Esophagus squamous epithelium (tissue), 5 donors: ENCODE data around the gene ZBTB25. TPM values are rescaled to one million over a fixed set of nuclear protein-coding genes. Genes with fewer than 3 reads are reported as not detected.
A peak's percentile ranks its signal among the peaks of the same experiment; 100 is the strongest.

Source experiments
- DNase-seq: peaks from one replicate; lab custom pipeline; 2025; lab: John Stamatoyannopoulos, UW
- H3K27ac ChIP-seq, 4 donors: fragments of 200-600 bp; sonication (generic); one replicate each; pipeline ENCODE4 v1.5.1; 2016 to 2019; ENCODE audit warnings: mild to moderate bottlenecking in 1 of 4
- H3K27me3 ChIP-seq, 4 donors: fragments of 200-600 bp; sonication (generic); 1 replicate in 3 of 4; 2 replicates in 1 of 4; pipeline versions ENCODE4 v1.5.1 to v1.6.0; 2017 to 2021; ENCODE audit warnings: antibody characterized with exemption in 1 of 4
- H3K36me3 ChIP-seq, 3 donors: fragments of 200-600 bp; sonication (generic); one replicate each; pipeline ENCODE4 v1.5.1; 2016 to 2019
- H3K4me1 ChIP-seq, 3 donors: fragments of 200-600 bp; sonication (generic); one replicate each; pipeline ENCODE4 v1.5.1; 2017 to 2019
- H3K4me3 ChIP-seq, 4 donors: fragments of 200-600 bp; sonication (generic); 1 replicate in 3 of 4; 2 replicates in 1 of 4; pipeline ENCODE4 v1.5.1; 2016 to 2019; ENCODE audit warnings: mild to moderate bottlenecking in 2 of 4, moderate library complexity in 1 of 4
- H3K9me3 ChIP-seq, 3 donors: fragments of 200-600 bp; sonication (generic); one replicate each; pipeline ENCODE4 v1.5.1; 2016 to 2019
- POLR2A ChIP-seq, 4 donors: fragments of 450-650 bp; IDR thresholded peaks; one replicate each; pipeline ENCODE4 v1.6.1; 2017; ENCODE audit warnings: antibody characterized with exemption in 4 of 4, mild to moderate bottlenecking in 4 of 4, moderate library complexity in 3 of 4
- WGBS, 2 donors: methylation state at CpG; one replicate each; pipeline ENCODE4 v1.1.5; 2018; 5-methylcytosine and 5-hydroxymethylcytosine counted together
- intact Hi-C: fragments of 100-400 bp; cut with DNase I; formaldehyde crosslinking; loops from one replicate; pipeline ENCODE4 v1.15.0; 2022
- total RNA-seq, 4 donors: library from RNA; depleted of rRNA; stranded (reverse); fragments of >200 nt; gene quantifications; one replicate each; pipeline ENCODE4 v1.1.0, GENCODE V29; 2016
- TF ChIP-seq, protein P1 (sequence below), 6 experiments: fragments of 450-650 bp in 4 of 6; fragments of 200-600 bp in 2 of 6; sonication (generic) in 2 of 6; IDR thresholded peaks; one replicate each; pipeline ENCODE4 v1.5.1; 2016 to 2019; ENCODE audit warnings: antibody characterized with exemption in 6 of 6, mild to moderate bottlenecking in 4 of 6, moderate library complexity in 4 of 6
- donor health status: DM: yes; HTN: yes; CAD: no.

Gene ZBTB25
- total RNA-seq, 4 donors from 2014 or later = 2.4 to 8.0 (median 3.1) TPM

DNA sequence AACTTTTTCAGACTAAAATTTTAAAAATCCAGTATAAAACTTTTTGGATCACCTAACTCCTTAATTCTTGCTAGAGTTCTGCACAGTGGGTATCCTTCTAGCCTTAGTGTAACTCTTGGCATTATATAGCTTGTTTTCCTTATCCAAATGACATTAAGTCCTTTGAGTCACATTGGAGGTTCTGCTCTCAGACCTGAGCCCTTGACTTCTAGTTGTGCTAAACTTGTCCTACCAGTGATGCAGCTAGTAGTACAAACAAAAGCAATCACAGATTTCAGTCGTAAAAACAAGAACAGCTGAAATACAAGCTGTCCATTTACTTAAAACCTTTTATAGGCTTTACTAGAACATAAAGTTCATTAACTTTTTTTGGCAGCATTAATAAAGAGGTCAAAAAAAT lies 11.4 kb upstream of the ZBTB25 start:
- no peaks in the 10 kb centered on the region for H3K9me3 ChIP-seq
- WGBS, 2 donors = 11 to 13% methylated on average over 1 of the region's 1 CpG
- DNase-seq = no peak
- intact Hi-C loops = no loop called here
- no peak for TF ChIP-seq POLR2A (IDR thresholded peaks at IDR 0.05)
- TF ChIP-seq, protein P1, sequence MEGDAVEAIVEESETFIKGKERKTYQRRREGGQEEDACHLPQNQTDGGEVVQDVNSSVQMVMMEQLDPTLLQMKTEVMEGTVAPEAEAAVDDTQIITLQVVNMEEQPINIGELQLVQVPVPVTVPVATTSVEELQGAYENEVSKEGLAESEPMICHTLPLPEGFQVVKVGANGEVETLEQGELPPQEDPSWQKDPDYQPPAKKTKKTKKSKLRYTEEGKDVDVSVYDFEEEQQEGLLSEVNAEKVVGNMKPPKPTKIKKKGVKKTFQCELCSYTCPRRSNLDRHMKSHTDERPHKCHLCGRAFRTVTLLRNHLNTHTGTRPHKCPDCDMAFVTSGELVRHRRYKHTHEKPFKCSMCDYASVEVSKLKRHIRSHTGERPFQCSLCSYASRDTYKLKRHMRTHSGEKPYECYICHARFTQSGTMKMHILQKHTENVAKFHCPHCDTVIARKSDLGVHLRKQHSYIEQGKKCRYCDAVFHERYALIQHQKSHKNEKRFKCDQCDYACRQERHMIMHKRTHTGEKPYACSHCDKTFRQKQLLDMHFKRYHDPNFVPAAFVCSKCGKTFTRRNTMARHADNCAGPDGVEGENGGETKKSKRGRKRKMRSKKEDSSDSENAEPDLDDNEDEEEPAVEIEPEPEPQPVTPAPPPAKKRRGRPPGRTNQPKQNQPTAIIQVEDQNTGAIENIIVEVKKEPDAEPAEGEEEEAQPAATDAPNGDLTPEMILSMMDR (IDR thresholded peaks at IDR 0.05) = no peak
- H3K4me1 ChIP-seq = peaks cover 16 to 81% (median 17%) of the 10 kb centered on the region in 3 donors
- H3K27ac ChIP-seq = peak overlapping the region in 3 of 4 donors; percentile 24 to 40 (median 33)
- no peaks in the 10 kb centered on the region for H3K36me3 ChIP-seq
- H3K27me3 ChIP-seq = no peaks in the 10 kb centered on the region
- no peak overlapping the region for H3K4me3 ChIP-seq

DNA sequence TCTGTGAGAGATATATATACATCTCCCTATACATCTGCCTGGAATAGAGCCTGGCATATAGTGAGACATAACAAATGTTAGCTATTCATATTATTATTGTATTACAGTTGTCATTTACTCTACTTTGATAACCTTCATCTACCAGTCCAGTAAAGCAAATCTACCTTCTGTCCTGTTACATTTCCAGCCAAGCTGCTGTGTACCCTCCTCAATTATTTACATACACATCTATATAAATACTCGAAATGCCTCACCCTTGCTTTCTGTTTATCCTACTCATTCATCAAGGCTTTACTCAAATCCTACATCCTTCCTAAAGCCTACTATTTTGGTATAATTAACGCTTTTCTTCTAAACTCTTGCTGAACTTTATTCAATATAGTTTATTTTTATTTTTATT lies 9.6 kb upstream of the ZBTB25 start:
- WGBS, 2 donors = 72 to 81% methylated on average over 2 of the region's 2 CpGs
- TF ChIP-seq POLR2A (IDR thresholded peaks at IDR 0.05) = no peak
- TF ChIP-seq, protein P1 (IDR thresholded peaks at IDR 0.05) = no peak
- intact Hi-C loops = no loop called here
- Histone ChIP-seq H3K4me1 (peaks cover 18 to 96% (median 24%) of the 10 kb centered on the region in 3 donors), H3K27ac (no peak overlapping the region), H3K27me3 (no peaks in the 10 kb centered on the region), H3K9me3 (no peaks in the 10 kb centered on the region), H3K36me3 (no peaks in the 10 kb centered on the region), H3K4me3 (no peak overlapping the region)
- DNase-seq = no peak

DNA sequence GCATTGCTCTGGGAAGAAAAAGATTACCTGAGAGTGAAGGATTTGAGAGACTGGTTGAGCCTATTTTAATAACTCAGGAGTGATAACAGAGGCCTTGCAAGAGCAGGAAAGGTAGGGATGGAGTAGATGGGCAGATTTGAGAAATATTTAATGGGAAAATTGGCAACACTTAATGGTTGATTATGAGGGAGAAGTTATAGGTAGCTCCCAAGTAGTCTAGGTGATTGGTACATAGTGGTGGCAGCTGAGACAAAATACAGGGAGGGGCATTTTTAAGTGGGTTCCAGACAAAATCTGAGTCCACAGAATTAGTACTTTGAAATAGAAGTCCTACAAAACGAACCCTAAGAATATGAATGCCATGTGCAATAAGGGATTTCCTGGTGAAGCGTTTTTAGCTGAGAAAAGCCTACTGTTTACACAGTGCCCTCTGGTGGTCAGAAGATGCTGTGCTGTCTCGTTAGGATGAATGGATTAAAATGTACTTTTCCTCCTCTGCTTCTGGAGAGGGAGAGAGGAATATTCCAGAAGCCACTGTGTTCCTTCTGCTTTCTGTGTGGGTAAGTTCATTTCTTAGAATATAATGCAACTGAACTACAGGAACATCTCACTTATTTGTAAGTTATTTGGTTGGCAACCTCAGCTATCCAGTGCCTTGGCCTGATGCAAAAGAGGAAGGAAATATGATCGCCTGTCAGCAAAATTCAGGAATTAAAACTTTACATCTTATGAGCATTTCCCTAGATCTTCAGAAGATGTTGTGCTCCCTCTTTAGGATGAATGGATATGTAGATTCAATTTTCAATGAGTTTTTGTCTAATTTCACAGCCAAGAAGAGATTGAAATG lies 7.4 kb upstream of the ZBTB25 start:
- TF ChIP-seq, protein P1 (IDR thresholded peaks at IDR 0.05) = peak; percentile 83 to 92 (median 88)
- TF ChIP-seq POLR2A (IDR thresholded peaks at IDR 0.05) = no peak
- peaks cover 34 to 99% (median 44%) of the 10 kb centered on the region in 3 donors for H3K4me1 ChIP-seq
- no peak overlapping the region for H3K4me3 ChIP-seq
- no peaks in the 10 kb centered on the region for H3K9me3 ChIP-seq
- 11 to 19% methylated on average over 4 of the region's 4 CpGs for WGBS, 2 donors
- no peaks in the 10 kb centered on the region for H3K36me3 ChIP-seq
- no peak for DNase-seq
- H3K27me3 ChIP-seq = no peaks in the 10 kb centered on the region
- peak overlapping the region in 3 of 4 donors; percentile 35 to 69 (median 67) for H3K27ac ChIP-seq
- intact Hi-C loops = no loop called here

DNA sequence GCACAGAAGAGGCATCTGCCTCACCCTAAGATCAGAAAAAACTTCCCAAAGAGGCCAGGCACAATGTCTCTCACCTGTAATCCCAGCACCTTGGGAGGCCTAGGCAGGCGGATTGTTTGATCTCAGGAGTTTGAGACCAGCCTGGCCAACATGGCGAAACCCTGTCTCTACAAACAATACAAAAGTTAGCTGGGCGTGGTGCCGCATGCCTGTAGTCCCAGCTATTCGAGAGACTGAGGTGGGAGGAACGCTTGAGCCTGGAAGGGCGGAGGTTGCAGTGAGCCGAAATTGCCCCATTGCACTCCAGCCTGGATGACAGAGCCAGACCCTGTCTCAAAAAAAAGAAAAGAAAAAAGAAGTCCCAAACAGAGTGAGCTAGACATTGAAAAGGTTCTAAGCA lies 5.4 kb upstream of the ZBTB25 start:
- no peaks in the 10 kb centered on the region for H3K9me3 ChIP-seq
- WGBS, 2 donors = 45 to 52% methylated on average over 5 to 8 of the region's 8 CpGs
- H3K27me3 ChIP-seq = no peaks in the 10 kb centered on the region
- H3K4me1 ChIP-seq = peaks cover 32 to 86% (median 41%) of the 10 kb centered on the region in 3 donors
- DNase-seq = no peak
- H3K27ac ChIP-seq = peak overlapping the region in 3 of 4 donors; percentile 17 to 70 (median 69)
- TF ChIP-seq, protein P1 (IDR thresholded peaks at IDR 0.05) = no peak
- TF ChIP-seq POLR2A (IDR thresholded peaks at IDR 0.05) = no peak
- H3K36me3 ChIP-seq = no peaks in the 10 kb centered on the region
- H3K4me3 ChIP-seq = no peak overlapping the region
- intact Hi-C loops = no loop called here

DNA sequence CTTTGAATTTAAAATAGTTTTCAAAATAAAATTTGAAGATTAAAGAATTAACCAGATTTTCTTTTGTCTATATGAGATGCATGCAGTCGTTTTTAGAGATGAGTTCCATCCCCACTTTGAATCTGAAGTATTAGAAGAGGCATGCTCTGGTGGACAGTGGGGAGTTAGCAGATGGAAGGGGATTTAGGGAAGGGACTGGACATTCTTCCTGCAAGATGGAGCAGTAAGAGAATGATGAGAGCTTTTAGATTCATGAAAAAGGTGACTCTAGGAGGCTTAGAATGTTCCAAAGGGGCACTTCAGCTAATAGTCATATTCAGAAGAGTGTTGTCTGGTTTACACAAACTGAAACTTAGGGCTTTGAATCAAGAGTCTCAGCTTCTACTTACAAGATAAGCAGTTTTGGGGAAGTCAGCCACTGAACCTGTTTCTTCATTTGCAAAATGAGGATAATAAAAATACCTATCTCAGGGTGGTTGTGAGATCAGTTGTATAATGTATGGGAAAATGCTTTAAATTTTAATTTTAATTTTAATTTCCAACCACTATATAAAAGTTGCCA lies 4.7 kb upstream of the ZBTB25 start:
- intact Hi-C loops = no loop called here
- Histone ChIP-seq H3K27ac (peak overlapping the region in 2 of 4 donors; percentile 70 to 100), H3K4me3 (no peak overlapping the region), H3K36me3 (no peaks in the 10 kb centered on the region), H3K4me1 (peaks cover 32 to 79% (median 37%) of the 10 kb centered on the region in 3 donors), H3K9me3 (no peaks in the 10 kb centered on the region), H3K27me3 (no peaks in the 10 kb centered on the region)
- WGBS, 2 donors = 21 to 29% methylated on average over 1 of the region's 1 CpG
- DNase-seq = no peak
- TF ChIP-seq, protein P1 (IDR thresholded peaks at IDR 0.05) = no peak
- no peak for TF ChIP-seq POLR2A (IDR thresholded peaks at IDR 0.05)
